ENCODE measurements around the gene KRTAP5-1. TPM values are rescaled to one million over a fixed set of nuclear protein-coding genes. Genes with fewer than 3 reads are reported as not detected.
A peak's percentile ranks its signal among the peaks of the same experiment; 100 is the strongest.

The KRTAP5-1 gene
- total RNA-seq, 2 donors from 2014 or later: not detected

- WGBS, 2 experiments (ENCODE audit: insufficient coverage in 1 of 2, insufficient read length in 1 of 2): 92% methylated on average over 11 to 16 of the region's 20 CpGs
- Histone ChIP-seq H3K4me1 (ENCODE audit: control insufficient read depth, insufficient read depth, low read length) (peaks cover 17% of the 10 kb centered on the region), H3K27ac (ENCODE audit: low read depth, low read length) (no peak overlapping the region), H3K9ac (ENCODE audit: extremely low read depth, low read length, poor library complexity, severe bottlenecking) (no peak overlapping the region), H3K36me3 (ENCODE audit: control insufficient read depth, insufficient read depth, low read length) (no peaks in the 10 kb centered on the region), H3K27me3 (ENCODE audit: control insufficient read depth, insufficient read depth, low read length, poor library complexity, severe bottlenecking) (peaks cover 13% of the 10 kb centered on the region), H3K9me3 (ENCODE audit: control insufficient read depth, low read length) (no peaks in the 10 kb centered on the region), H3K4me3 (ENCODE audit: low read length) (no peak overlapping the region)
- no peaks in the 10 kb centered on the region for H3K36me3 Mint-ChIP-seq (ENCODE audit: low read depth)
- no peak overlapping the region for H3K27ac Mint-ChIP-seq
- H3K9me3 Mint-ChIP-seq: no peaks in the 10 kb centered on the region
- H3K4me1 Mint-ChIP-seq: peaks cover 20% of the 10 kb centered on the region
- DNase-seq: no peak
- H3K27me3 Mint-ChIP-seq (ENCODE audit: insufficient read depth): peaks cover 2% of the 10 kb centered on the region
- H3K4me3 Mint-ChIP-seq: no peak overlapping the region
- peak; percentile 63 for TF ChIP-seq CTCF (conservative IDR thresholded peaks at IDR 0.05)
Observed at GRCh38 chr11:1566381-1567051, 18.6 kb downstream of the KRTAP5-1 start.

DNA sequence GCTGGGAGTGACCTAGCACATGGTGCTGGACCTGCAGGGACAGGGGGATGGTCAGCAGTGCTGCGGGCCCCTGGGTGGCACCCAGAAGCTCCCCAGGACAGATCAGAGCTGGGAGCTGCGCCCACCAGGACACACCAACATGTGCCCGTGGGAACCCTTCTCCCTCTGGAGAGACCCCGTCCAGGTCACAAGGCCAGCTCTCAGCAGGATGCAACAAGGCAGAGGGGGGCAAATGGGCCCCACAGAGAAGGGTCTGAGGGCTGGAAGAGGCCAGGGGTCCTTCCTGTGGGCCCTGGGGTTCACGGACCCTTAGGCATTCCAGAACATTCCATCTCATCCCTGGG is 19.2 kb downstream of the KRTAP5-1 start:
- no peak for TF ChIP-seq CTCF (conservative IDR thresholded peaks at IDR 0.05)
- no peak for DNase-seq
- peaks cover 2% of the 10 kb centered on the region for H3K27me3 Mint-ChIP-seq (ENCODE audit: insufficient read depth)
- Histone ChIP-seq H3K4me1 (ENCODE audit: control insufficient read depth, insufficient read depth, low read length) (peaks cover 17% of the 10 kb centered on the region), H3K36me3 (ENCODE audit: control insufficient read depth, insufficient read depth, low read length) (no peaks in the 10 kb centered on the region), H3K27me3 (ENCODE audit: control insufficient read depth, insufficient read depth, low read length, poor library complexity, severe bottlenecking) (peaks cover 9% of the 10 kb centered on the region), H3K4me3 (ENCODE audit: low read length) (no peak overlapping the region), H3K27ac (ENCODE audit: low read depth, low read length) (no peak overlapping the region), H3K9ac (ENCODE audit: extremely low read depth, low read length, poor library complexity, severe bottlenecking) (no peak overlapping the region), H3K9me3 (ENCODE audit: control insufficient read depth, low read length) (no peaks in the 10 kb centered on the region)
- H3K4me3 Mint-ChIP-seq: no peak overlapping the region
- H3K36me3 Mint-ChIP-seq (ENCODE audit: low read depth): no peaks in the 10 kb centered on the region
- H3K4me1 Mint-ChIP-seq: peaks cover 20% of the 10 kb centered on the region
- H3K9me3 Mint-ChIP-seq: no peaks in the 10 kb centered on the region
- WGBS, 2 experiments (ENCODE audit: insufficient coverage in 1 of 2, insufficient read length in 1 of 2): 91 to 100% methylated on average over 2 to 5 of the region's 5 CpGs
- H3K27ac Mint-ChIP-seq: no peak overlapping the region

GRCh38 chr11:1565173-1565903 is 19.7 kb downstream of the KRTAP5-1 start:
- DNase-seq: no peak
- 91 to 94% methylated on average over 17 to 28 of the region's 28 CpGs for WGBS, 2 experiments (ENCODE audit: insufficient coverage in 1 of 2, insufficient read length in 1 of 2)

More at GRCh38 chr11:1565173-1565903, 19.7 kb downstream of the KRTAP5-1 start:
- H3K9me3 ChIP-seq (ENCODE audit: control insufficient read depth, low read length): no peaks in the 10 kb centered on the region
- Mint-ChIP-seq H3K4me3 (no peak overlapping the region), H3K27me3 (ENCODE audit: insufficient read depth) (peaks cover 2% of the 10 kb centered on the region), H3K4me1 (peaks cover 20% of the 10 kb centered on the region), H3K27ac (no peak overlapping the region), H3K36me3 (ENCODE audit: low read depth) (no peaks in the 10 kb centered on the region), H3K9me3 (no peaks in the 10 kb centered on the region)
- H3K4me3 ChIP-seq (ENCODE audit: low read length): no peak overlapping the region
- no peak overlapping the region for H3K9ac ChIP-seq (ENCODE audit: extremely low read depth, low read length, poor library complexity, severe bottlenecking)
- H3K36me3 ChIP-seq (ENCODE audit: control insufficient read depth, insufficient read depth, low read length): no peaks in the 10 kb centered on the region
- H3K27me3 ChIP-seq (ENCODE audit: control insufficient read depth, insufficient read depth, low read length, poor library complexity, severe bottlenecking): peaks cover 4% of the 10 kb centered on the region
- H3K27ac ChIP-seq (ENCODE audit: low read depth, low read length): no peak overlapping the region
- H3K4me1 ChIP-seq (ENCODE audit: control insufficient read depth, insufficient read depth, low read length): peaks cover 17% of the 10 kb centered on the region
- TF ChIP-seq CTCF (conservative IDR thresholded peaks at IDR 0.05): no peak

All from endodermal cell (in vitro differentiated cells).